ENCODE results near the gene ARHGEF40.
"Not testable (repeated sequence)": the region's sequence is repeated elsewhere in the genome, so short reads cannot be mapped to it uniquely, and the experiment has no call there.

ARHGEF40 gene

DNA sequence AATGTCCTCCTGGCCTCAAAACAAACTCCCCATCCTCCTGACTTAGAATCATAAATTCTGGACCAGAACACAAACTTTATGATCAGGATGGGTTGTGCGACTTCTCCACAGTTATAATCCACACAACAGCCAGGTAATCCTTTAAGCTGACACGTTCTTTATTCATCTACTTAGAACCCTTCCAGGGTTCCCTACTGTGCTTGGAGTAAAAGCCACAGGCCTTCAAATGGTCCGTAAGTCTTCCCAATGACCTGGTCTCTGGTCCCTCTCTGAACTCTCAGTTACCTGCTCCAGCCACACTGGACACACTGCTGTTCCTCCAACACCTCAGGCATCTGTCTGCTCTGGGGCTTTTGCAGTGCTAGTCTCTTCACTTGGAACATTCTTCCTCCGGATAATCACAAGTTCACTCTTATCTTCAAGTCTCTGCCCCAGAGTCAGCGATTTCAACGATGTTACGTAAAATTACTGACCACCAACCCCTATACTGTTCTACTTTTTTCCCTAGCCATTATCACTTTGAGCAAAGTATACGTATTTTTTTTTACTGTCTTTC is 29.7 kb upstream of the ARHGEF40 start:
- DNase-seq, result no peak

DNA sequence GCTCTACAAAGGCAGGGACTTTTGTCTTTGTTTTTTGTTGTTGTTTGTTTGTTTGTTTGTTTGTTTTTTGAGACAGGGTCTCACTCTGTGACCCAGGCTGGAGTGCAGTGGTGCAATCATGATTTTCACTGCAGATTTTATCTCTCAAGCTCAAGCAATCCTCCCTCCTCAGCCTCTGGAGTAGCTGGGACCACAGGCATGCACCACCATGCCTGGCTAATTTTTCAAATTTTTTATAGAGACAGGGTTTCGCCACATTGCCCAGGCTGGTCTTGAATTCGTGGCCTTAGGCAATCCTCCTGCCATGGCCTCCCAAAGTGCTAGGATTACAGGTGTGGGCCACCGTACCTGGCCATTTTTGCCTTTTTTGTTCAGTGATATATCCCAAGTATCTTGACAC is 29.2 kb upstream of the ARHGEF40 start:
- not testable (repeated sequence) for DNase-seq

DNA sequence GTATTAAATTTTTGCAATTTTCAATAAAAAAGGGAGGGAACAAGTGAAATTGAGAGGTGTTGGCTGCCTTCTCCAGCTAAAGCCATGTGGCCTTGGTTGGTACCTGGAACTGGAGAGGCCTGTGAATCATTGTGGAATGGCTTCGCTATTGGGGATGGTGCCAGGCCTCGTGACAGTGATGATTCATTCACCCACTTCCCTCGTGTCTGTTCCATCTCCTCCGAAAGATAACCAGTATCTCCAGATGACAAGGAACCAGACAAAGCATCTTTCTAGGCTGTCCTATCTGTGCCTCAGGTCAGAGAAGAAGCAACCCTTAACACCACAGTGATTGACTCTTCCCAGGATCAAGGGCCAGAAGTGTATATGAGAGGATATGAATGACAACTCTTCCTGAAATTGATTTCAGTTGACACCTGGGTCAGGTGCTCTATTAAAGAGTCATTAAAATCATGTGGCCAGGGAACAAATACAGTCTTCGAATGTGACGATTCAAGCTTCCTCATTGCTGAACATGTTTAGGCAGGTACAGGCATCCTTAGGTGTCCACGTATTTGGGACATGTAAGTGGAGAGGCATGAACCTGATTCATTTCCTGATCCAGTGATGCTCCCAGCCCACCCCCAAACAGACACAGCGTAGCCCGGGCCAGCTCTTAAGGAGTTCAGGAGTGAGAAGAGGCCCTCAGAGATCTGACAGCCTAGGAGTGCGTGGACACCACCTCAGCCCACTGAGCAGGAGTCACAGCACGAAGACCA is 28.2 kb upstream of the ARHGEF40 start, which contains the start of gene RNASE7:
Gene RNASE7 (plus strand): TSS at position 687 of the 758 bp plus-strand sequence. CDS start 631 bp downstream, outside the sequence.
- DNase-seq, result no peak

DNA sequence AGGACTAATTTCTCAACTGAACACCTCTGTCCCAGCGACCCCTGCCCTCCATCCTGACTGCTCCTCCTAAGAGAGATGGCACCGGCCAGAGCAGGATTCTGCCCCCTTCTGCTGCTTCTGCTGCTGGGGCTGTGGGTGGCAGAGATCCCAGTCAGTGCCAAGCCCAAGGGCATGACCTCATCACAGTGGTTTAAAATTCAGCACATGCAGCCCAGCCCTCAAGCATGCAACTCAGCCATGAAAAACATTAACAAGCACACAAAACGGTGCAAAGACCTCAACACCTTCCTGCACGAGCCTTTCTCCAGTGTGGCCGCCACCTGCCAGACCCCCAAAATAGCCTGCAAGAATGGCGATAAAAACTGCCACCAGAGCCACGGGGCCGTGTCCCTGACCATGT is 27.2 kb upstream of the ARHGEF40 start:
- DNase-seq, result no peak

DNA sequence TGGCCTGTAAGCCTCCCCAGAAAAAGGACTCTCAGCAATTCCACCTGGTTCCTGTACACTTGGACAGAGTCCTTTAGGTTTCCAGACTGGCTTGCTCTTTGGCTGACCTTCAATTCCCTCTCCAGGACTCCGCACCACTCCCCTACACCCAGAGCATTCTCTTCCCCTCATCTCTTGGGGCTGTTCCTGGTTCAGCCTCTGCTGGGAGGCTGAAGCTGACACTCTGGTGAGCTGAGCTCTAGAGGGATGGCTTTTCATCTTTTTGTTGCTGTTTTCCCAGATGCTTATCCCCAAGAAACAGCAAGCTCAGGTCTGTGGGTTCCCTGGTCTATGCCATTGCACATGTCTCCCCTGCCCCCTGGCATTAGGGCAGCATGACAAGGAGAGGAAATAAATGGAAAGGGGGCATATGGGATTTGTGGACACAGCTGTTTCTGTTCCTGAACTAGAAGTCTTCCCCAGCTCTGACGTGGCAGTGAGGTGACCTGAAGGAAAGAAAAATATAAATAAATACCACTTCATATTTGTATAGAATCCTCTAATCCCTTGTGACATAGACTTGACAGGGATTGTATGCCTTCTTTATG is 26.6 kb upstream of the ARHGEF40 start:
- no peak for DNase-seq

DNA sequence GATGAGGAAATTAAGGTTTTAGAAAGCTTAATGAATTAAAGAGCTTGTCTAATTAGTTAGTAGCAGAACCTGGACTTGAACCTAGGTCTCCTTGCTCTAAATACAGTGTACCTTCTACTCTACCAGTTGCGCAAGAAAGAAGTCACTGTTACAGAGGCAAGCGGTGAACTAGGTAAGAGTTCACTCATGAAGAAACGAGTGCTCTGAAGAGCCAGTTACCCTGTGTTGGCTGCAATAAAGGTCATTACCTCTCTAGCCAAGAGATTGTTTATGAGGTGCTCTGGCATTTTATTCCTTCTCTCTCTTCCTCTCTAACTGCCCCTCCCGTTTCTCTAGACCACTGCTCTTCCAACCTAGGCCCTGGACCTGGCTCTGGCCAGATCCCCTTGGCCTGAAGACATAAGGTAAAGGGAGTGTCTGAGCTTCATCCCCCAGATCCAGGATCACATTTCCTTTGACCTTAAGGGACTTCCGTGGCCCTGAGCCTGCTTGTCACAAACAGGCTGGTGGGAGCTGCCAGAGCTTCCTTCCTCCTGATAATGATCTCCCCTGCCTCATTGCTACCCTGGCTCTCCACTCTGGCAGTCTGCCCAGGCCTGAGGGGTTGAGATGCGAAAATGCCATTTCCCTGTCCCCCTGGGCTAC is 26.0 kb upstream of the ARHGEF40 start:
- peak; percentile 66 for DNase-seq

DNA sequence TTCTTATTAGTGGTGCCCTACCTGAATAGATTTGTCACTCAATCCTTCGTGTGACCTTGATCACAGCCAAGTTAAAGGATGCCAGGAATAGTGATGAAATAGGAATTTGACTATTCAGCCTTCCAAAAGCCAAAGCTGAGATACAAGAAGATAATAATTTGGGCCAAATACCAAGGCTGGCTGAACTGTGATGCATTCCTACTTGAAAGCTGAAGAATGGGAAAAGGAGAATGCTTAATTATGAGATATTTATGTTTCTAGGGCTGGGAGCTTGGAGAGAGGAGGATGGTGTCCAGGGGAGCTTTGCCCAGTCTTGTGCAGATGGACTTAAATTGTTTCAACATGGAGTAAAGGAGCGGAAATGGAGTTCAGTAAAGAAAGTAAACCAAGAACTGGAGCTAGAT is 22.7 kb upstream of the ARHGEF40 start:
- DNase-seq, result no peak

DNA sequence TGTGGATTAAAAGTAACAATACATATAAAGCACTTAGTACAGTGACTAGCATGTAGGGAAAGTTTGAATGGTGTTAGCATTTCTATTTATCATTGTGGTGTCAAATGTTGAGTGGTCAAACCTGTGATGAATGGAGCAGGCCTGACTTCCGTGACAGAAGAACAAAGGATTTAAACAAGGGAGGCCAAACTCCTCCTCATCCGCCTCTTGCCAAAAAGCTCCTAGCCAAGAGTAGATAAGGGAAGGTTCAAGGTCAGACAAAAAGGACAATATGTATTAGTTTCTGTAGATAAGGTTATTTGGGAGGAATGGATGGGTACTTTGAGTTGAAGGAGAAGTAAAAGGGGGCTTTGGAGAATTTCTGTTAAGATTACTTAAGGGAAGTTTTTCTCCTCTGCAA is 21.5 kb upstream of the ARHGEF40 start:
- DNase-seq, result no peak

DNA sequence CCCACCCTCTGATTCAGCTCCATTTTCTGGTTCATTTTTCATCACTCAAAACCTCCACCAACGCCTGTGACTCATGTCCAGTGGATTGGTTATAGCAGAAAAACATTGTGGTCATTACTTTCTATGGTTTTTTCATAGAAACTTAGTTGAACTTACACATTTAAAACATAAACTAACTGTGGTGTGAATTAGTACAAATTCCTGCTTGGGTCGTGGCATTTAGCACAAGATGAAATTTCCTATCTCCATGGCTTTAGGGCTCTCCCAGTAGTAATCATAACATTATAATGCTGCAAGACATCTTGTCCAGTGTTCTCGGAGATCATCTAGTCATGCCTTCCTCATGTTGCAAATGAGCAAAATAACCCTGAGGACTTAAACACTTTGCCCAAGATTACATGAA is 20.8 kb upstream of the ARHGEF40 start:
- DNase-seq, result no peak

DNA sequence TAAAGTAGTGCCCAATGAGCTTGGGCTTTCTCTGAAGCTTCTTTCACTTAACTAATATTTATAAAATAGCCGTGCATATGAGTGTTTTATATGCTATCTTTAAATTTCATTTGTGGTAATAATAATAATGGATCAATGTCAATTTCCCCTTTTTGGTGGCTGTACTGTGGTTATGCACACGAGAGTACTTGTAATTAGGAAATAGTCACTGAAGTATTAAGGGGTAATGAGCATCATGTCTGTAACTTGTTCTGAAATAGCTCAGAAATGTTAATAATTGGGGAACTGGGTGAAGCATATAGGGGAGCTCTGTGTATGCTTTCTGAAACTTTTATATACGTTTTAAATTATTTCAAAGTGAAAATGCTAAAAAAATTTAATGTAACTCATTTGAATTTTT is 19.5 kb upstream of the ARHGEF40 start:
- no peak for DNase-seq

DNA sequence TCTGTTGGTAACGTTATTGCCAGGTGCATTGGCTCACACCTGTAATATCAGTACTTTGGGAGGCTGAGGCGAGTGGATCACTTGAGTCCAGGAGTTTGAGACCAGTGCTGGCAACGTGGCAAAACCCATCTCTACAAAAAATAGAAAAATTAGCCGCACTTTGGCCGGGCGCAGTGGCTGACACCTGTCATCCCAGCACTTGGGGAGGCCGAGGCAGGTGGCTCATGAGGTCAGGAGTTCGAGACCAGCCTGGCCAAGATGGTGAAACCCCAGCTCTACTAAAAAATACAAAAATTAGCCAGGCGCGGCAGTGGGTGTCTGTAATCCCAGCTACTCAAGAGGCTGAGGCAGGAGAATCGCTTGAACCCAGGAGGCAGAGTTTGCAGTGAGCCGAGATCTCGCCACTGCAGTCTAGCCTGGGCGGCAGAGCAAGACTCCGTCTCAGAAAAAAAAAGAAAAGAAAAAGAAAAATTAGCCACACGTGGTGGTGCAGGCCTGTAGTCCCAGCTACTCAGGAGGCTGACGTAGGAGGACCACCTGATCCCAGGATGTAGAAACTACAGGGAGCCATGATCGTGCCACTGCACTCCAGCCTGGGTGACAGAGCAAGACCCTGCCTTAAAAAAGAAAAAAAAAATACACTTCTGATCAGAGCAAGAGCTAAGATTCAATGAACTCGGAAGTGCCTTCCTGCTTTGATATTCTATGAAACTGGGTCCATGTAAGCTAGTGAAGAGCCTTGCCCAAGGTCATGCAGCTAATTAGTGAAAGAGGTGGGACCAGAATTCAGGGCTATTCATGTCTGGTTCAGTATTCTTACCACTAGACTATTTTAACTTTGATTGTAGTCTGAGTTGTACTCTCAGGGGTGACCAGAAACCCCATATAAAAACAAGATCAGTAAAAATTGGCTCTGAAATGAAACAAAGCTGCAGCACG is 16.7 kb upstream of the ARHGEF40 start:
- DNase-seq, result no peak

DNA sequence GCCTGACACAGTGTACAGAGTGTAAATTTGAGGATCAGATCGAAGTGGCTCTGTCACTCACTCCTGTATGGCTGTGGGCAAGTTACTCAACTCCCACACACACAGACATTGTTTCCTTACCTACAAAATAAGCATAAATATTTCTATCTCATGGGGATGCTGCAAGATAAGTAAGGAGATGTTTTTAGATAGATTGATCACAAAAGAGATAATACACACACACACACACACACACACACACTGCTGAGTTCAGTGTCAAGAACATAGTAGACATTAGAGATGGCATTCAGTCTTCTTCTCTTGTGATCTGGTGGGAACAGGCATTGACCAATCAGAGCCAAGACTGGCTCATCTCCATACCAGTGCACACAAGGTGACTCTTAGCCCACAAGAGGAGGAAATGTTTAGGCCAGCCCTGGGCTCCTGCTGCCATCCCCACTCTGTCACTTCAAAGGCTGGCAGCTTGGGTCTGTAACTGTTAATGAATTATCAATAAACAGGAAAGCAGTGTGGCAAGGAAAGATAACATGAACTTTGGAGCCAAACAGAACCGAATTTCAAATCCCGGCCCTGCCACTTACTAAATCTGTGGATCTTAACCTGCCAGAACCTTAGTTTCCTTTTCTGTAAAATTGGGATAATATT is 15.9 kb upstream of the ARHGEF40 start:
- no peak for DNase-seq

DNA sequence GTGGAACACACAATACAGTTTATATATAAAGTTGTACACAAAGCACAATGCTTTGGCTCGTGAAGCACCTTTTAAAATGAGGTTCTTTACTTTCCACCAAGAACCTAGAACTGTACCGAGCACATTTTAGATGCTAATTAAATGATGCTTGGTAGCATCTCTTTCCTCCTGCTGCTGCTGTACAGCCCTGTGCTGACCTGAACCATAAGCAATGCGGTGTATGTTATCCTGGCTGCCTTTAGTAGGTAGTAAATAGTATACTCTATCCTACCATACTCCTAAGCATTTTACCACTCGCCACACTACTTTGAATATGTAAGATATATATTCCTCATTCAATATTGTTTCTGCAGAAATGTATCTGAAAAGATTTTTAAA is 15.3 kb upstream of the ARHGEF40 start:
- DNase-seq, result no peak

DNA sequence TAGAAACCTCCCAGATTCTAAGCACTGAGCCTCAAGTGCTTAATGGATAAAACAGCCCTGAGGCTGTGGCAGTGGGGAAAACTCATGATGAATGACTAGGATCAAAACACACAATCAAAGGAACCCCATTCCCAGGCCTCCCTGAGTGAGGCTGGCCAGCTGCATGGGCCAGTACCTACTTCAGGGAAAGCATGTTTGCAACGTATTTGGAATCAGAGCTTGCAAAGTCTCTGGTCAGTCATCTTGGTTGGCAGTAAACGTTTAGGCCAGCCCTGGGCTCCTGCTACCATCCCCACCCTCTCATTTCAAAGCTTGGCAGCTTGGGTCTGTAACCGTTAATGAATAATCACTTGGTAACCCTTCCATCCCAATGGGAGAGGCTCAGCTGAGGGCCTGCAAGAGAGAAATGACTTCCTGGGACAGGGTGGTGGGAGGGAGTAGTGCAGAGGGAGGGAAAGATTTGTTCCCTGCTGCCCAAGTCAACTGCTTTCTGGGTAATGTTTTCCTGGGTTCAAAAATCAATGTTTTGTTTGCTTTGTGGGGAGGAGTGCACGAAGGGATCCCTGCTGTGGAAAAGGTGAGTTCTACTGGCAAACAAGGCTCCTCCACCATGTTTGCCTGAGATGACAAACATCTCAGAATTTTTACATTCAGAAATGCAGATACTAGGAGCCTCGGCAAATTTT is 14.5 kb upstream of the ARHGEF40 start:
- no peak for DNase-seq

DNA sequence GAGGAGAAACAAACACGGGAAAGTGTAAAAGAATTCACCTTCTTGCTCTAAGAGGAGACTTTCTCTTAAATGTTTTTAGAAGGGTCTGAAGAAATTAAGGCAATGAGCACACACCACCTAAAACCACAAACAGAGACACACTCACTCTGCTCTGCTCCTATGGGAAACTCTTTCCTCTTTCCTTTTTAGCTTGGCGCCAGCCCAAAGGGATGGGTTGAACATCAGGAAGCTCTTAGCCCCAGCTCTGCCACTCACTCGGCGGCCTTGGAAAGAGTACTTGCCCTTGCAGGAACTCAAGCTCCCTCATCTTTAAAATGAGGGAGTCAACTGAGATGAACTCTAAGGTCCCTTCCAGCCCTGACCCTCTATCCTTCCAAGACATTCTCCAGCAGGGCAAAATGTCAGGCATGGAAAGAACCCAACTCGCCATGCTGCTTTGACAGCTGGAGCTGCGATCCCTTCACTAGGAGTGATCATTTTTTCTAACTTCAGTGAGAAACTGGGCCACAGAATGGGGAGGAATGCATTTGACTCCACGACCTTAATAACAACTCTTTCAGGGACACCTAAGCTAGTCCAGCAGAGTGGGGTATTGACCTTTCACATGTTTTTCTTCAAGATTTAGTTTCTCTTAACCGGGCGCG is 13.5 kb upstream of the ARHGEF40 start:
- DNase-seq, result no peak

DNA sequence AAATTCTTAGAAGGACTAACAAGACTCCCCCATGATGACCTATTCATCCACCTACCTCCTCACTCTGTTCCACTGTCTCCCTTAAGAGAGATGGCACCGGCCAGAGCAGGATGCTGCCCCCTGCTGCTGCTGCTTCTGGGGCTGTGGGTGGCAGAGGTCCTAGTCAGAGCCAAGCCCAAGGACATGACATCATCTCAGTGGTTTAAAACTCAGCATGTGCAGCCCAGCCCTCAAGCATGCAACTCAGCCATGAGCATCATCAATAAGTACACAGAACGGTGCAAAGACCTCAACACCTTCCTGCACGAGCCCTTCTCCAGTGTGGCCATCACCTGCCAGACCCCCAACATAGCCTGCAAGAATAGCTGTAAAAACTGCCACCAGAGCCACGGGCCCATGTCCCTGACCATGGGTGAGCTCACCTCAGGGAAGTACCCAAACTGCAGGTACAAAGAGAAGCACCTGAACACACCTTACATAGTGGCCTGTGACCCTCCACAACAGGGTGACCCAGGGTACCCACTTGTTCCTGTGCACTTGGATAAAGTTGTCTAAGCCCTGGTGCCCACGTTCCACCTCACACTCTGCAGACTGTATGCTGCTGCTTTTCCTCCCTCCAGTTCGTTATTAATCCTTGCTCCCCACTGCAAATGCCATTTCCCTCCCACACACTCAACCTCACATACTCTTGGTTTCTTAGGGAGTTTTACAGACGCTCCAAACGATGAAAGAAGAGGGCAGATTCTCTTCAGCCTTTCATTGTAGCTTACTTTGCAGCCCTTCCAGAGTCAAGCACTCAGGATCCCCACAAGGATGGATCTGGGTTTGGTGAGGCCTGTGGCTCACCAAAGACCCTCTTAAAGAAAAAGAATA is 12.1 kb upstream of the ARHGEF40 start, which contains the start of gene RNASE8:
Gene RNASE8 (plus strand): TSS at position 20 of the 873 bp plus-strand sequence. CDS start 71 bp downstream, at position 91.
- no peak for DNase-seq

DNA sequence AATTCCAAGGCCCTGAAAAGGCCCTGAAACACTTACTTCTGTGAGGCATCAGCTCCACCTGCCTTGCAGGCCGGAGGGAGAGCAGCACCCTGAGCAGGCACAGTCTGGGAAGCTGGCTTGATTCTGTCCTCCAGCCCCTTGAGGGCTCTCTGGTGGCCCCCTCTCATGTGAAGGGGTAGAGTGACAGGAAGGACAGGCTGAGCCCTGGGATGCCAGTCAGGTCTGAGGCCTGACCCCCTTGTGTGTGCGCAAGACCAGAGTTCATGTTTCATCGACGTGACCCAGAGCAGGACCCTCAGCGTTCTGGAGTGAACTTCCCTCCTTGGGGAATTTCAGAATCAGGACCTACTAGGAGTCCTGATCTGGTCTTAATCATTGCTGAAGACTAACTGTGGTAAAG is 11.2 kb upstream of the ARHGEF40 start:
- no peak for DNase-seq

DNA sequence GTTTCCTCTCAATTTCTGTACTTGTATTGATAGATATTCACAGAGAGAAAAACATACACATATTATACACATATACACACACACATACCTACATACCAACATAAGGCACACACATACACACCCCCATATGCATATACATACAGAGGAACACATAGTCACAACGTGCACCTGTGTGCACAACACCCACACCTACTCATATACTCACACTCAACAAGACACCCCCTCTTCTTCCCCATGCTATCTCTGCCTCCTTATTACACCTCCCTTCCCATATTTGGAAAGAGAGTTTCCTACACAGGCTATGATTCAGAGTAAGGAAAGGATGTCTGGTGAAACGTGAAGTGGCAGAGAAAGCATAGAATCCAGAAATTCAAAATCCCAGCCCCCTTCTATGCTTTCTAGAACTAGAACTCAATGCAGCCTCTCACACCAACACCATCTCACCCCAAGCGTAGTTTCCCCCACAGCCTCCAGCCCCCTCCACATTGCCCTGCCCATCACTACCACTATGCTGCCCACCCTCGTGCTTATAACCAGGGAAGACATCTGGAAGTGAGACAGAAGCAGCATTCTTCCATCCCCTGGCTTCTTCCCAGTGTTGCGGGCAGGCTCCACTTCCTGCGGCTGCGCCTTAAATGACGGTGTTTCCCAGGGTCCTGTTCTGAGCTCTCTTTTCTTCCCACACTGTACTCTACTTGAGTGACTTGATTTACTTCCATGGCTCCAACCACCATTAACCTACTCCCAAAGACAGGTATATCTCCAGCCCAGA is 10.1 kb upstream of the ARHGEF40 start:
- no peak for DNase-seq

All from activated effector memory CD4-positive, alpha-beta T cell treated with anti-CD3 and anti-CD28 coated beads, Interleukin-2, amount 50 U/mL, for 16 hours (primary cell).